ENCODE measurements around the gene FRMD5.

The FRMD5 gene

GRCh38 chr15:43998607-43999006 is 196.5 kb downstream of the FRMD5 start:
- no peak overlapping the region for H3K27ac ChIP-seq (ENCODE audit: low read length)
- TF ChIP-seq, protein P1, sequence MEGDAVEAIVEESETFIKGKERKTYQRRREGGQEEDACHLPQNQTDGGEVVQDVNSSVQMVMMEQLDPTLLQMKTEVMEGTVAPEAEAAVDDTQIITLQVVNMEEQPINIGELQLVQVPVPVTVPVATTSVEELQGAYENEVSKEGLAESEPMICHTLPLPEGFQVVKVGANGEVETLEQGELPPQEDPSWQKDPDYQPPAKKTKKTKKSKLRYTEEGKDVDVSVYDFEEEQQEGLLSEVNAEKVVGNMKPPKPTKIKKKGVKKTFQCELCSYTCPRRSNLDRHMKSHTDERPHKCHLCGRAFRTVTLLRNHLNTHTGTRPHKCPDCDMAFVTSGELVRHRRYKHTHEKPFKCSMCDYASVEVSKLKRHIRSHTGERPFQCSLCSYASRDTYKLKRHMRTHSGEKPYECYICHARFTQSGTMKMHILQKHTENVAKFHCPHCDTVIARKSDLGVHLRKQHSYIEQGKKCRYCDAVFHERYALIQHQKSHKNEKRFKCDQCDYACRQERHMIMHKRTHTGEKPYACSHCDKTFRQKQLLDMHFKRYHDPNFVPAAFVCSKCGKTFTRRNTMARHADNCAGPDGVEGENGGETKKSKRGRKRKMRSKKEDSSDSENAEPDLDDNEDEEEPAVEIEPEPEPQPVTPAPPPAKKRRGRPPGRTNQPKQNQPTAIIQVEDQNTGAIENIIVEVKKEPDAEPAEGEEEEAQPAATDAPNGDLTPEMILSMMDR (IDR thresholded peaks at IDR 0.05; ENCODE audit: low read length): no peak
- TF ChIP-seq EZH2phosphoT487 (IDR thresholded peaks at IDR 0.05; ENCODE audit: low read length): no peak
- no peak for TF ChIP-seq EZH2 (optimal IDR thresholded peaks at IDR 0.05; ENCODE audit: low read depth, low read length)
- no peaks in the 10 kb centered on the region for H3K36me3 ChIP-seq (replicated peaks; ENCODE audit: insufficient read depth, low read length)
- no peaks in the 10 kb centered on the region for H4K20me1 ChIP-seq (ENCODE audit: insufficient read depth, low read length)
- H3K79me2 ChIP-seq (ENCODE audit: low read length): no peaks in the 10 kb centered on the region
- H3F3A ChIP-seq (ENCODE audit: insufficient read depth, low read length): no peaks in the 10 kb centered on the region
- H3K9ac ChIP-seq (ENCODE audit: low read length): no peak overlapping the region
- no peaks in the 10 kb centered on the region for H3K9me3 ChIP-seq (replicated peaks; ENCODE audit: insufficient read depth, low read length)
- H3K4me1 ChIP-seq (ENCODE audit: low read length): no peaks in the 10 kb centered on the region
- DNase-seq: no peak
- no peak overlapping the region for H3K4me2 ChIP-seq (ENCODE audit: low read depth, low read length)
- H3K27me3 ChIP-seq (replicated peaks; ENCODE audit: insufficient read depth, low read length): no peaks in the 10 kb centered on the region
- H3K4me3 ChIP-seq (ENCODE audit: low read length): no peak overlapping the region
- no peaks in the 10 kb centered on the region for H3K9me2 ChIP-seq (replicated peaks; ENCODE audit: insufficient read depth, low read length)
- no peak overlapping the region for H2AFZ ChIP-seq (ENCODE audit: low read length)

GRCh38 chr15:43991206-43991605 is 203.9 kb downstream of the FRMD5 start:
- TF ChIP-seq, protein P1 (IDR thresholded peaks at IDR 0.05; ENCODE audit: low read length): no peak
- TF ChIP-seq EZH2phosphoT487 (IDR thresholded peaks at IDR 0.05; ENCODE audit: low read length) (no peak), EZH2 (optimal IDR thresholded peaks at IDR 0.05; ENCODE audit: low read depth, low read length) (no peak)
- H2AFZ ChIP-seq (ENCODE audit: low read length): no peak overlapping the region
- no peak overlapping the region for H3K27ac ChIP-seq (ENCODE audit: low read length)
- no peaks in the 10 kb centered on the region for H3K79me2 ChIP-seq (ENCODE audit: low read length)
- DNase-seq: no peak
- H3K9ac ChIP-seq (ENCODE audit: low read length): no peak overlapping the region
- no peak overlapping the region for H3K4me3 ChIP-seq (ENCODE audit: low read length)
- no peaks in the 10 kb centered on the region for H3K27me3 ChIP-seq (replicated peaks; ENCODE audit: insufficient read depth, low read length)
- no peaks in the 10 kb centered on the region for H3K9me2 ChIP-seq (replicated peaks; ENCODE audit: insufficient read depth, low read length)
- H3K36me3 ChIP-seq (replicated peaks; ENCODE audit: insufficient read depth, low read length): no peaks in the 10 kb centered on the region
- H4K20me1 ChIP-seq (ENCODE audit: insufficient read depth, low read length): no peaks in the 10 kb centered on the region
- H3K4me2 ChIP-seq (ENCODE audit: low read depth, low read length): no peak overlapping the region
- H3K9me3 ChIP-seq (replicated peaks; ENCODE audit: insufficient read depth, low read length): no peaks in the 10 kb centered on the region
- no peaks in the 10 kb centered on the region for H3K4me1 ChIP-seq (ENCODE audit: low read length)
- H3F3A ChIP-seq (ENCODE audit: insufficient read depth, low read length): no peaks in the 10 kb centered on the region

DNA sequence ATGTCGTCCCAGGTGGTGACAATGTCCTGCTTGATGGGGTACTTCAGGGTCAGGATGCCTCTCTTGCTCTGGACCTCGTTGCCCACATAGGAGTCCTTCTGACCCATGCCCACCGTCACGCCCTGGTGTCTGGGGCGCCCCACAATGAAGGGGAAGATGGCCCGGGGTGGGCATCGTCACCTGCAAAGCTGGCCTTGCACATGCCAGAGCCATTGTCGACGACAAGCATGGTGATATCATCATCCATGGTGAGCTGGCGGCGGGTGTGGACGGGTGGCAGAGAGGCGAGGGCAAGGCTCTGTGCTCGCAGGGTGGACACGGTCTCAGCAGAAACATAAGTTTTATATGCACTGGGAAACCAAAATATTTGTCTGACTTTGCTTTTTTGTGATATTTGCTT is 205.1 kb downstream of the FRMD5 start:
- Histone ChIP-seq H3K36me3 (replicated peaks; ENCODE audit: insufficient read depth, low read length) (no peaks in the 10 kb centered on the region), H3K4me1 (ENCODE audit: low read length) (no peaks in the 10 kb centered on the region), H3K79me2 (ENCODE audit: low read length) (no peaks in the 10 kb centered on the region), H3K4me2 (ENCODE audit: low read depth, low read length) (no peak overlapping the region), H3K9ac (ENCODE audit: low read length) (no peak overlapping the region), H3K27me3 (replicated peaks; ENCODE audit: insufficient read depth, low read length) (no peaks in the 10 kb centered on the region), H3K27ac (ENCODE audit: low read length) (no peak overlapping the region), H3F3A (ENCODE audit: insufficient read depth, low read length) (no peaks in the 10 kb centered on the region), H4K20me1 (ENCODE audit: insufficient read depth, low read length) (no peaks in the 10 kb centered on the region), H3K9me2 (replicated peaks; ENCODE audit: insufficient read depth, low read length) (no peaks in the 10 kb centered on the region), H2AFZ (ENCODE audit: low read length) (no peak overlapping the region), H3K4me3 (ENCODE audit: low read length) (no peak overlapping the region), H3K9me3 (replicated peaks; ENCODE audit: insufficient read depth, low read length) (no peaks in the 10 kb centered on the region)
- TF ChIP-seq EZH2phosphoT487 (IDR thresholded peaks at IDR 0.05; ENCODE audit: low read length) (no peak), EZH2 (optimal IDR thresholded peaks at IDR 0.05; ENCODE audit: low read depth, low read length) (no peak)
- TF ChIP-seq, protein P1 (IDR thresholded peaks at IDR 0.05; ENCODE audit: low read length): no peak
- DNase-seq: no peak

All from MM.1S (cell line).